HPDE6-E6E7 (cell line): ENCODE data around the gene DIP2C.
"Not testable (repeated sequence)": the region's sequence is repeated elsewhere in the genome, so short reads cannot be mapped to it uniquely, and the experiment has no call there.

ENCODE experiments used
- DNase-seq: peaks from one replicate; pipeline ENCODE4 v3.0.0; 2011; ENCODE audit warnings: missing footprints; ENCODE audit errors: extremely low spot score

The DIP2C gene

GRCh38 chr10:689452-690371 is at the start of gene DIP2C:
TSS of gene DIP2C (minus strand) at chr10:689668. CDS start at chr10:689578, 90 bp downstream.
- DNase-seq = no peak

GRCh38 chr10:734481-734880 is 45.0 kb upstream of the DIP2C start:
- DNase-seq = no peak

GRCh38 chr10:733086-733485 is 43.6 kb upstream of the DIP2C start:
- DNase-seq = no peak

GRCh38 chr10:729213-729612 is 39.7 kb upstream of the DIP2C start:
- DNase-seq = no peak

- DNase-seq = no peak
Observed at GRCh38 chr10:728603-729002, 39.1 kb upstream of the DIP2C start.

- no peak for DNase-seq
Observed at GRCh38 chr10:727162-727790, 37.8 kb upstream of the DIP2C start.

- no peak for DNase-seq
Observed at GRCh38 chr10:725786-726185, 36.3 kb upstream of the DIP2C start.

GRCh38 chr10:725302-725701 is 35.8 kb upstream of the DIP2C start:
- no peak for DNase-seq

GRCh38 chr10:723973-724372 is 34.5 kb upstream of the DIP2C start:
- no peak for DNase-seq

GRCh38 chr10:722281-723060 is 33.0 kb upstream of the DIP2C start:
- DNase-seq = no peak

GRCh38 chr10:718143-718700 is 28.8 kb upstream of the DIP2C start:
- no peak for DNase-seq

GRCh38 chr10:717458-717857 is 28.0 kb upstream of the DIP2C start:
- no peak for DNase-seq

- DNase-seq = no peak
Observed at GRCh38 chr10:716821-717220, 27.4 kb upstream of the DIP2C start.

- DNase-seq = no peak
Observed at GRCh38 chr10:714214-714613, 24.7 kb upstream of the DIP2C start.

- no peak for DNase-seq
Observed at GRCh38 chr10:712575-712974, 23.1 kb upstream of the DIP2C start.

GRCh38 chr10:712089-712488 is 22.6 kb upstream of the DIP2C start:
- DNase-seq = no peak

GRCh38 chr10:707861-708260 is 18.4 kb upstream of the DIP2C start:
- no peak for DNase-seq

- DNase-seq = no peak
Observed at GRCh38 chr10:707456-707855, 18.0 kb upstream of the DIP2C start.

- no peak for DNase-seq
Observed at GRCh38 chr10:703118-703517, 13.7 kb upstream of the DIP2C start.

- not testable (repeated sequence) for DNase-seq
Observed at GRCh38 chr10:700183-700582, 10.7 kb upstream of the DIP2C start.

GRCh38 chr10:697097-697875 is 7.8 kb upstream of the DIP2C start:
- DNase-seq = no peak
